Activated CD8-positive, alpha-beta T cell treated with anti-CD3 and anti-CD28 coated beads, Interleukin-2, amount 10 ng/mL, durations not matched to agents 7 days and 5 days (primary cell): ENCODE data around the gene ITGB8. TPM values are rescaled to one million over a fixed set of nuclear protein-coding genes. Genes with fewer than 3 reads are reported as not detected.

Experiments used
- ATAC-seq: fragments of 150-1000 bp; cut with Tn5 transposase; one replicate; pipeline ENCODE4 v1.10.0; 2021; ENCODE audit warnings: moderate library complexity
- CTCF ChIA-PET: fragments of 350-600 bp; sonication (Branson Sonifier 250); formaldehyde crosslinking; loops from one replicate; lab custom pipeline; 2021; ENCODE audit warnings: antibody characterized with exemption; lab: Charles Lee
- POLR2A ChIA-PET: fragments of 350-600 bp; sonication (Branson Sonifier 250); formaldehyde crosslinking; loops from one replicate; lab custom pipeline; 2021; ENCODE audit warnings: antibody characterized with exemption; lab: Charles Lee
- DNase-seq: peaks from one replicate; pipeline ENCODE4 v3.0.0-alpha.2; 2020
- H3K27ac Mint-ChIP-seq: one replicate; pipeline ENCODE4 v1.8.0; 2021; ENCODE audit warnings: mild to moderate bottlenecking, mixed read lengths
- H3K27me3 Mint-ChIP-seq: one replicate; pipeline ENCODE4 v1.8.0; 2021; ENCODE audit warnings: low read depth, mixed read lengths
- H3K36me3 Mint-ChIP-seq: one replicate; pipeline ENCODE4 v1.8.0; 2021; ENCODE audit warnings: low read depth, mixed read lengths
- H3K4me1 Mint-ChIP-seq: one replicate; pipeline ENCODE4 v1.8.0; 2021; ENCODE audit warnings: low read depth, mixed read lengths
- H3K4me3 Mint-ChIP-seq: one replicate; pipeline ENCODE4 v1.8.0; 2021; ENCODE audit warnings: mild to moderate bottlenecking, mixed read lengths
- H3K9me3 Mint-ChIP-seq: one replicate; pipeline ENCODE4 v1.8.0; 2022; ENCODE audit warnings: mixed read lengths; ENCODE audit not compliant: insufficient read depth
- total RNA-seq, 2 experiments: library from RNA; stranded (reverse); gene quantifications; one replicate each; pipeline ENCODE4 v1.2.3, GENCODE V29; 2021

Gene ITGB8
- total RNA-seq, 2 experiments from 2014 or later = not detected

DNA sequence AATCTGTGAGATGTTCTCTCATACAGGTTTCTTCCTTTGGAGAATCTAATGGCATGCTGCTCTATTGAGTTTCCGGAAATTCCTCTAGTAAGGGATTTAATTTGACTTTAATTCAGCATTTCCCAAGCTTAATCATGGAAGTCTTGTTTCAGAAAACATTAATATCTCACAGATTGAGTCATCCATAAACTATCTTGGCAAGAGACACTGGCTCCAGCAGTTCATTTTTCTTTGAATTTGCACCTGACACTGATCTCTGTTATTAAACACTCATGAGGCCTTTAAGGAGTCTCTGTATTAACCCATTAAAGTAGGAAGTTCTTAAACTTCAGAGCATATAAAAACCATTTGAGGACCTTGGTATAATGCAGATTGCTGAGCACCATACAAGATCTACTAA is 3.6 kb upstream of the ITGB8 start:
- Mint-ChIP-seq H3K27ac (no peak overlapping the region), H3K36me3 (no peaks in the 10 kb centered on the region), H3K9me3 (no peaks in the 10 kb centered on the region), H3K27me3 (peaks cover 37% of the 10 kb centered on the region), H3K4me3 (no peak overlapping the region), H3K4me1 (peaks cover 18% of the 10 kb centered on the region)
- ChIA-PET POLR2A (no interaction called here), CTCF (interaction anchor here (1.4 to 1.7 kb wide), 2 partner anchors 11 to 572 kb away, joined by 3 read pairs; no protein-coding TSS in a partner anchor)
- ATAC-seq (no peak), DNase-seq (no peak)

DNA sequence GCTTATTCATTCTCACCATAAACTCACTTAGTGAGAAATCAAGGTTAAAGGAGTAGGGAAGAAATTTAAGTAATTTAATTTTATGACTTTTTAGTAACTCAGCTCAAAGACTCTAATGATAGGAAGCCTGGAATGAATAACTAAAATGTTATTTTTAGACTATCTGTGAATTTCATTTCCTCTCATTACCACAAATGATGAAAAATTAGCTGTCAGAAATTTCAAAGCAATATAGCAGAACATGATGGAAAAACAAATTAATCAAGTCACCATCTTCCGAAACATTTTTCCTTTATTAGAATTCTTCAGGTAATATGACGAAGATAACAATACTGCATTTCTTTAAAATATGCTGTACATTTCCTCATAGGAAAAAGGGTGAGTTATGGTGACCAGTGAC is 2.7 kb upstream of the ITGB8 start:
- CTCF ChIA-PET = interaction anchor here (0.7 to 1.7 kb wide), 3 partner anchors 10 to 573 kb away, joined by 3 read pairs; no protein-coding TSS in a partner anchor

DNA sequence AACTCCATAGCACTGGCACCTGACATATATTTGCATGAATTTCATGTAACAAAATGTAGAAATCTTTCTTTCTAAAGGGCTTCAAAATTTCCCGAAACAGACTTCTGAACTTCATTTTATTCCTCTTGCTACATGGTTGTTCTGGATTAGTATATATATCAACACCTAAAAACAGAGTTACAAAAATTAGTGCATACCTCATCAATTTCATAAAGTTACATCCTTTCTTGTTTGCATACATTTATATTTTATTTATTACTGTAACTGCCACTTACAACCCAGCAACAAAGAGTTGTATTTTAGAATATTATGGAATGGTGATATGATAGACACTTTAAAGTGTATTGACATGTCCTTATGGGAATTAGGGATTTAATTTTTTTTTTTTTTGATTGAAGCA is 2.0 kb upstream of the ITGB8 start:
- H3K4me3 Mint-ChIP-seq = no peak overlapping the region
- H3K27me3 Mint-ChIP-seq = peaks cover 45% of the 10 kb centered on the region
- peaks cover 19% of the 10 kb centered on the region for H3K4me1 Mint-ChIP-seq

More for the DNA sequence above, 2.7 kb upstream of the ITGB8 start:
- Mint-ChIP-seq H3K4me1 (peaks cover 19% of the 10 kb centered on the region), H3K36me3 (no peaks in the 10 kb centered on the region), H3K27ac (no peak overlapping the region), H3K27me3 (peaks cover 43% of the 10 kb centered on the region), H3K9me3 (no peaks in the 10 kb centered on the region), H3K4me3 (no peak overlapping the region)
- DNase-seq = no peak
- POLR2A ChIA-PET = interaction anchor here (0.7 kb wide), 1 partner anchor 394 kb away, joined by 3 read pairs; no protein-coding TSS in a partner anchor
- no peak for ATAC-seq

DNA sequence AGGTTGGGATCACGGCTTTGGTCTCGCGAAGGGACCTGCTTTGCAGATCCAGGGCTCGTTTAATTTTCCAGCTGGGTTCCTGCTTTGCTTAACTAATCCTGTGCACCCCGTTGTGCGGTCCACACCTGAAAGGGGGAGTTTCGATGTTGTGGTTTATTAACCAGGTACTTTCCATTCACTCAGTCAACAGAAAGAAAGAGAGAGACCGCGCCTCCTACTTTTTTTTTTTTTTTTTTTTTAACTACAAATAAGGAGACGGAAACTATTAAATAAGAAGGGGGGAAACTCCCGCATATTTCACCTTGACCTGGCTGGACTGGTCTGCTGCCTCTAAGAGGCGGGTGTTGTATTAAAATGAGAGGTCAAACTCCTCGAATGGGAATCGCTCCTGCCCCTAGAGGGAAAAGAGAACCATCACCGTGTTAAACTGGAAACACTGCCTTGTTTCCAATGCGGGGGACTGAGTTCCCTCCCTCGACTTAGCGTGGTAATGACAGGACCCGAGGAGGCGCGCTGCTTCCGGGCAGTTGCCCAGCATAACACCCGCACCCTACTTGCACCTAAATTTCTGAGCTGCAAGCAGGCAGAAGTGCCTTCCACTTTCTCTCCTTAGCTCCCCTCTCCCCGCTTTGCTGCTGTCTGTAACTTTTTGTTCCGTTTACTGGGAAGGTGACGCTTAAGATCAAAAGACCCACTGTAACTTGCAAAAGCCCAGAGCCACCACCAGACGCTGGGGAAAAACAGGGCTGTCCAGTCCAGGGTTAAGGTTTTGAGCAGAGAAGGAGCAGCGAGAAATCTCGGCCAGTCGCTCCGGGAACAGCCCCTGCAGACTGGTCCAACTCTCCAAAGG is 1.1 kb upstream of the ITGB8 start:
- H3K27ac Mint-ChIP-seq = no peak overlapping the region
- H3K4me1 Mint-ChIP-seq = peaks cover 19% of the 10 kb centered on the region
- H3K27me3 Mint-ChIP-seq = peaks cover 43% of the 10 kb centered on the region

More for the DNA sequence above, 2.0 kb upstream of the ITGB8 start:
- ChIA-PET CTCF (interaction anchor here (1.4 kb wide), 1 partner anchor 574 kb away, joined by 3 read pairs; no protein-coding TSS in a partner anchor), POLR2A (no interaction called here)
- ATAC-seq (no peak), DNase-seq (no peak)
- no peak overlapping the region for H3K27ac Mint-ChIP-seq
- no peaks in the 10 kb centered on the region for H3K9me3 Mint-ChIP-seq
- H3K36me3 Mint-ChIP-seq = no peaks in the 10 kb centered on the region

DNA sequence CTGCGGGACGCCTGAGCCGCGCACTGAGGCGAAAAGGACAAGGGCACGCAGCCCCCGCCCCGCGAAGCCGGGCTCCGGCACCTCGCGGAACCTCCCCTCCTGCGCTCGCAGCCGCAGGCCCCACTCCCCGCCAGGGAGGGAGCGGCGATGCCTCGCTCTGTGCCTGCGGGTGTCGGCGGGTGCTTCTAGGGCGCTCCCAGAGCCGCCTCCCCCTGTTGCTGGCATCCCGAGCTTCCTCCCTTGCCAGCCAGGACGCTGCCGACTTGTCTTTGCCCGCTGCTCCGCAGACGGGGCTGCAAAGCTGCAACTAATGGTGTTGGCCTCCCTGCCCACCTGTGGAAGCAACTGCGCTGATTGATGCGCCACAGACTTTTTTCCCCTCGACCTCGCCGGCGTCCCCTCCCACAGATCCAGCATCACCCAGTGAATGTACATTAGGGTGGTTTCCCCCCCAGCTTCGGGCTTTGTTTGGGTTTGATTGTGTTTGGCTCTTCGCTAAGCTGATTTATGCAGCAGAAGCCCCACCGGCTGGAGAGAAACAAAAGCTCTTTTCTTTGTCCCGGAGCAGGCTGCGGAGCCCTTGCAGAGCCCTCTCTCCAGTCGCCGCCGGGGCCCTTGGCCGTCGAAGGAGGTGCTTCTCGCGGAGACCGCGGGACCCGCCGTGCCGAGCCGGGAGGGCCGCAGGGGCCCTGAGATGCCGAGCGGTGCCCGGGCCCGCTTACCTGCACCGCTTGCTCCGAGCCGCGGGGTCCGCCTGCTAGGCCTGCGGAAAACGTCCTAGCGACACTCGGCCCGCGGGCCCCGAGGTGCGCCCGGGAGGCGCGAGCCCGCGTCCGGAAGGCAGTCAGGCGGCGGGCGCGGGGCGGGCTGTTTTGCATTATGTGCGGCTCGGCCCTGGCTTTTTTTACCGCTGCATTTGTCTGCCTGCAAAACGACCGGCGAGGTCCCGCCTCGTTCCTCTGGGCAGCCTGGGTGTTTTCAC is 519 bp downstream of the ITGB8 start:
- ATAC-seq (peak; percentile 57), DNase-seq (peak; percentile 28)
- Mint-ChIP-seq H3K4me1 (peaks cover 19% of the 10 kb centered on the region), H3K9me3 (no peaks in the 10 kb centered on the region), H3K4me3 (peak overlapping the region; percentile 72), H3K27me3 (peaks cover 48% of the 10 kb centered on the region), H3K27ac (no peak overlapping the region), H3K36me3 (no peaks in the 10 kb centered on the region)
- POLR2A ChIA-PET = no interaction called here
- CTCF ChIA-PET = interaction anchor here (0.9 kb wide), 1 partner anchor 9 kb away, joined by 3 read pairs; no protein-coding TSS in a partner anchor

More for the DNA sequence above, 1.1 kb upstream of the ITGB8 start:
- Mint-ChIP-seq H3K9me3 (no peaks in the 10 kb centered on the region), H3K36me3 (no peaks in the 10 kb centered on the region), H3K4me3 (peak overlapping the region; percentile 72)
- ATAC-seq = no peak
- ChIA-PET POLR2A (no interaction called here), CTCF (interaction anchor here (0.9 to 1.4 kb wide), 2 partner anchors 11 to 616 kb away, joined by 3 read pairs; no protein-coding TSS in a partner anchor)
- peak; percentile 23 for DNase-seq

DNA sequence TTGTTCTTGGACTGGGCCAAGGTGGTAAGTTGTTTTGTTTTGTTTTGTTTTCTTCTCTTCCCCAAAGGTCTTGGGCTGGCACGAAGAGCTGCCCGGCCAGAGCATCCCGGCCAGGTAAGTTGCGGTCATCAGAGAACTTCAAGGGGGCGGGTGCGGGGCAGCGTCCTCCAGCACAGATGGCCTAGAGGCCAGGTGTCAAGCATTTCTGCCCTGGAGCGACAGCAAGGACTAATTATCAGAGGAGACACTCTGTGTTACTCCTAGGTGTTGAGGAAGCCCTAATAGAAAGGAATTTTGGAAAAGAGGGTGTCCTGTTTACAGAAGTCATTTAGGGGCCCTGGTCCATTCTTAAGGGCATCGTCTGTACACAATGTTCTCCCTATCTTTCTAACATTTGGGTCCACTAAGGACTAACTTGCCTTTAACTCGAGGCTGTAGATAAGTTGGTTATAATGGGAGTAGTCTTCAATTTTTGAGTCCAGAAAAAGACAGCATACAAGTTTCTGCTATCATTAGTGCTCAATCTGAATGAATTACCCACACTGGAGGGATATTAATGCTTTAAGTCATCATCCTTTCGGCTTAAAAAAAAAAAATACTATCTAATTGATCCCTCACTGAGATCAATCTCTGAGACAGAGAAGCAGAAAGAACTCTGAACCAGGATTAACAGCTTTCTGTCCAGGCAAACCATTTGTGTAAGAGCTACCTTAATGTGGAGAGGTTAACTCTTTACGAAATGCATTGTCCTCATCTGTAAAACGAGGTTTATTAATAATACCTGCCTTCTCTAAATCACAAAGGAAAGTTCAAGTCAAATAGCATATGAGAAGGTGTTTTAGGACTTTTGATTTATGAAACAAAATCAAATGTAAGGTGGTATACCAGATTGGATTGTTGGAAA is 1.5 kb downstream of the ITGB8 start:
- DNase-seq = no peak
- Mint-ChIP-seq H3K27ac (no peak overlapping the region), H3K27me3 (peaks cover 47% of the 10 kb centered on the region), H3K4me3 (peak overlapping the region; percentile 56), H3K4me1 (peaks cover 19% of the 10 kb centered on the region), H3K36me3 (no peaks in the 10 kb centered on the region), H3K9me3 (no peaks in the 10 kb centered on the region)
- POLR2A ChIA-PET = no interaction called here
- CTCF ChIA-PET = no interaction called here
- no peak for ATAC-seq

DNA sequence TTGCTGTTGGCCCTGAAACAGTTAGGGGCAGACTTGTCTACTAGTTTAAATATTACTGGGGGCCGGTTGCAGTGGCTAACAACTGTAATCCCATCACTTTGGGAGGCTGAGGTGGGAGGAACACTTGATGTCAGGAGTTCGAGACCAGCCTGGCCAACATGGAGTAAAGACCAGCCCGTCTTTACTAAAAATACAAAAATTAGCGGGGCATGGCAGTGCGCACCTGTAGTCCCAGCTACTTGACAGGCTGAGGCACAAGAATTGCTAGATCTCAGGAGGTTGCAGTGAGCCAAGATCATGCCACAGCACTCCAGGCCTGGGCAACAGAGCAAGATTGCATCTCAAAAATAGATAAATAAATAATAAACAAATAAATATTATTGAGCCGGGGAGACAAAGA is 7.6 kb downstream of the ITGB8 start:
- no peak for ATAC-seq
- POLR2A ChIA-PET = no interaction called here
- Mint-ChIP-seq H3K4me3 (no peak overlapping the region), H3K4me1 (no peaks in the 10 kb centered on the region), H3K9me3 (no peaks in the 10 kb centered on the region), H3K27me3 (peaks cover 11% of the 10 kb centered on the region), H3K36me3 (no peaks in the 10 kb centered on the region), H3K27ac (no peak overlapping the region)
- no peak for DNase-seq
- CTCF ChIA-PET = no interaction called here

DNA sequence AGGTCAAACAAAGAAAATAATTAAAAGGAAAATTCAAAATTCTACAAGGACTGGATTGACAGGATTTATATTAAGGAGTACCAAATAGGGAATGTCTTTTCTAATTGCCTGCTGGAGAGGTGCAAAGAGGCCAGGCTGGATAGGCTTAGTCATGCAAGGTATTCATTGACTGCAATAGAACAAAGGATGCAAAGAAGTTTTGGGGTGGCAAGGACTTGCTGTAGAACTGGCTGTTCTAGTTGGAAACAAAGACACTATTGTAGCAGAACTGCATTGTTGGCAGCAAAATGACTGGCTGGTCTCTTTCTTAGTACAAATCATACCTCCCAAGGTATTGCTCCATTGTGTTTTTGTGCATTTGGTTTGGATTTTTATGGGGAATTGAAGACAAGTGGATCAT is 10.1 kb downstream of the ITGB8 start:
- Mint-ChIP-seq H3K4me1 (no peaks in the 10 kb centered on the region), H3K9me3 (no peaks in the 10 kb centered on the region), H3K27me3 (peaks cover 3% of the 10 kb centered on the region), H3K27ac (no peak overlapping the region), H3K4me3 (no peak overlapping the region), H3K36me3 (no peaks in the 10 kb centered on the region)
- ATAC-seq (no peak), DNase-seq (no peak)
- ChIA-PET POLR2A (no interaction called here), CTCF (no interaction called here)

DNA sequence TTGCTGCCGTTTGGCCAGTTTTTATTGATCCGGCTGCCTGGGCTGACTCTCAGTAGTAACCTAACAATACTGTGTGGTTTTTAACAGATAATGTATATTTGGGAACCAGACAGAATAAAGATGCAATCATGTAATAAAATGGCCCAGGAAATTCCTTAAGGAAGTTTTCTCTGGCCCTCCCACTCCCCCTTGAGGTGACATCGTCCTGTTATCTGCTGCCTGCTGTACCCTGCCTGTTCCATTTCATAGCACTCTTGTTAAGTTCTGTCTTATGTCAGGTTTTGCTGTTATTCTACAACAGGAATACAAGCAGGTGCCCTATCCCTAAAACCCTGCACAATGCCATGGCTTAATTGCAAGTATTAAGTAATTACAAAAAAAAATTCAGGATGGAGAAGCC is 12.5 kb downstream of the ITGB8 start:
- H3K4me3 Mint-ChIP-seq = no peak overlapping the region
- no peaks in the 10 kb centered on the region for H3K4me1 Mint-ChIP-seq
- DNase-seq (no peak), ATAC-seq (no peak)
- POLR2A ChIA-PET = no interaction called here
- H3K36me3 Mint-ChIP-seq = no peaks in the 10 kb centered on the region
- H3K9me3 Mint-ChIP-seq = no peaks in the 10 kb centered on the region
- CTCF ChIA-PET = no interaction called here
- no peak overlapping the region for H3K27ac Mint-ChIP-seq
- H3K27me3 Mint-ChIP-seq = no peaks in the 10 kb centered on the region

DNA sequence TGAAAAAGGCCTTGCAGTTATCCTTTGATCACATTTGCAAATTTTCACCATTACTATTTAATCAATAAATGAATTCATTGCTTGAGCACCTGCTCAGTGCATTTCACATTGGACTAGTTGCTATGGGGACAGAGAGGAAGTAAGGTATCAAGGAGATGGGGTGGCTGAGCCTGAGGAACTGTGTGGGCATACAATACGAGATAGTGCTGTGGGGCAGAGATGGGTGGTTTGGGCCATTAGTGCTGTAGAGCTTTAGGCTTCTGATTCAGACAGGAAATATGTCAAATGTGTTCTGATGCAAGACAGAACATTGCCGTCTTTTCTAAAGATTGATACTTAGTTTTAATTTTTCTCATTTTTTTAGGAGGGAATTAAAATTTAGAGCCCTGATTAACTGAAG is 13.2 kb downstream of the ITGB8 start:
- ChIA-PET POLR2A (no interaction called here), CTCF (no interaction called here)
- no peaks in the 10 kb centered on the region for H3K36me3 Mint-ChIP-seq
- ATAC-seq (no peak), DNase-seq (no peak)
- no peaks in the 10 kb centered on the region for H3K4me1 Mint-ChIP-seq
- H3K9me3 Mint-ChIP-seq = no peaks in the 10 kb centered on the region
- no peak overlapping the region for H3K4me3 Mint-ChIP-seq
- no peaks in the 10 kb centered on the region for H3K27me3 Mint-ChIP-seq
- no peak overlapping the region for H3K27ac Mint-ChIP-seq

DNA sequence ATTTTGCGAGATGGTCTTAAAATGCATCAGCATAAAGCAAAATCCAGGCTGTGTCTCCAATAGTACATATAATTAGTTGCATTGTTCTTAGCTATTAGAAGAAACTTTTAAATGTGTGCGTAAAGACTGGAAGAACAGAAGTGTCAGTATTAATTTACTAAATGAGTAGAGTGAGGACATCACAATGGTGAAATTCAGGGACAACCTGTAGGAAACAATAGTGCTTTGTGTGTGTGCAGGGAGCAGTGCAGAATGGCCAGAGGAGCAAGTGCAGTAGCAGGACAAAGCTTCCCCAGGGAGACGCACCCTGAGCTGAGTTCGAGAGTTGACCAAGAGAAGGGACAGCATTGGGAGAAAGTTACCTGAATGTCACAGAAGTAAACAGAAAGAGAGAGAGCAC is 13.7 kb downstream of the ITGB8 start:
- no peak for ATAC-seq
- no peaks in the 10 kb centered on the region for H3K4me1 Mint-ChIP-seq
- H3K9me3 Mint-ChIP-seq = no peaks in the 10 kb centered on the region
- ChIA-PET CTCF (no interaction called here), POLR2A (no interaction called here)
- no peak for DNase-seq
- H3K27me3 Mint-ChIP-seq = no peaks in the 10 kb centered on the region
- H3K27ac Mint-ChIP-seq = no peak overlapping the region
- no peak overlapping the region for H3K4me3 Mint-ChIP-seq
- H3K36me3 Mint-ChIP-seq = no peaks in the 10 kb centered on the region
